HepG2 (cell line): Measurements from ENCODE around the gene DST. TPM values are rescaled to one million over a fixed set of nuclear protein-coding genes. Genes with fewer than 3 reads are reported as not detected.

Experiments used
- BRD4 ChIP-seq: sonication (generic); formaldehyde crosslinking; IDR thresholded peaks from 2 replicates; pipeline ENCODE4 v1.4.0; 2020; ENCODE audit warnings: missing genetic modification reagents
- CEBPB ChIP-seq: IDR thresholded peaks from 2 replicates; pipeline ENCODE4 v1.6.1; 2011; ENCODE audit warnings: low read depth, low read length, improper control_type of control experiment, borderline replicate concordance
- FOXJ3 ChIP-seq: sonication (generic); formaldehyde crosslinking; IDR thresholded peaks from 2 replicates; pipeline ENCODE4 v1.4.0; 2020; ENCODE audit warnings: missing genetic modification reagents, mild to moderate bottlenecking, borderline replicate concordance
- HMGA1 ChIP-seq: sonication (generic); formaldehyde crosslinking; conservative IDR thresholded peaks from 2 replicates; pipeline ENCODE4 v1.4.0; 2020; ENCODE audit warnings: missing genetic modification reagents
- HNF4A ChIP-seq: sonication (generic); formaldehyde crosslinking; IDR thresholded peaks from 2 replicates; pipeline ENCODE4 v1.4.0; 2020; ENCODE audit warnings: missing genetic modification reagents
- HNF4G ChIP-seq, 2 experiments: sonication (generic) in 1 of 2; formaldehyde crosslinking in 1 of 2; IDR thresholded peaks; 2 replicates each; pipeline versions ENCODE4 v1.4.0 to v1.6.1; 2011 to 2020; ENCODE audit warnings: borderline replicate concordance in 2 of 2, low read depth in 2 of 2, mild to moderate bottlenecking in 2 of 2, low read length in 1 of 2, missing genetic modification reagents in 1 of 2, moderate library complexity in 1 of 2
- HNRNPUL1 ChIP-seq: fragments of 200-400 bp; formaldehyde crosslinking; IDR thresholded peaks from 2 replicates; pipeline ENCODE4 v1.6.1; 2017; ENCODE audit warnings: low read depth, mild to moderate bottlenecking, low read length, moderate library complexity
- MAZ ChIP-seq, 2 experiments: sonication (generic) in 1 of 2; formaldehyde crosslinking in 1 of 2; IDR thresholded peaks; 2 replicates each; pipeline versions ENCODE4 v1.5.0 to v1.6.1; 2012 to 2020; ENCODE audit warnings: low read depth in 2 of 2, mild to moderate bottlenecking in 2 of 2, borderline replicate concordance in 1 of 2, improper control_type of control experiment in 1 of 2, low read length in 1 of 2, missing genetic modification reagents in 1 of 2, moderate library complexity in 1 of 2
- MLLT10 ChIP-seq: sonication (generic); formaldehyde crosslinking; IDR thresholded peaks from 2 replicates; pipeline ENCODE4 v1.4.0; 2020; ENCODE audit warnings: missing genetic modification reagents
- SAP130 ChIP-seq: IDR thresholded peaks from 2 replicates; pipeline ENCODE4 v1.6.1; 2016; ENCODE audit warnings: low read depth
- SETDB1 ChIP-seq: sonication (generic); formaldehyde crosslinking; IDR thresholded peaks from 2 replicates; pipeline ENCODE4 v1.5.1; 2020; ENCODE audit warnings: missing genetic modification reagents, mild to moderate bottlenecking, borderline replicate concordance
- ZBTB2 ChIP-seq: sonication (generic); formaldehyde crosslinking; IDR thresholded peaks from 2 replicates; pipeline ENCODE4 v1.8.0; 2022; ENCODE audit warnings: low read depth, missing genetic modification reagents
- ZBTB37 ChIP-seq: sonication (generic); formaldehyde crosslinking; IDR thresholded peaks from 2 replicates; pipeline ENCODE4 v1.4.0; 2020; ENCODE audit warnings: mild to moderate bottlenecking, missing genetic modification reagents
- ZBTB8A ChIP-seq: sonication (generic); formaldehyde crosslinking; IDR thresholded peaks from 2 replicates; pipeline ENCODE4 v1.4.0; 2020; ENCODE audit warnings: mild to moderate bottlenecking, low read depth, missing genetic modification reagents, borderline replicate concordance
- ZFP82 ChIP-seq: sonication (generic); formaldehyde crosslinking; IDR thresholded peaks from 2 replicates; pipeline ENCODE4 v1.5.1; 2020; ENCODE audit warnings: mild to moderate bottlenecking, missing genetic modification reagents, borderline replicate concordance
- ZNF292 ChIP-seq: sonication (generic); formaldehyde crosslinking; IDR thresholded peaks from 2 replicates; pipeline ENCODE4 v1.8.1; 2022; ENCODE audit warnings: mild to moderate bottlenecking, low read depth, missing genetic modification reagents, borderline replicate concordance
- ZNF773 ChIP-seq: sonication (generic); formaldehyde crosslinking; IDR thresholded peaks from 2 replicates; pipeline ENCODE4 v1.4.0; 2020; ENCODE audit warnings: missing genetic modification reagents, borderline replicate concordance
- ZSCAN9 ChIP-seq: IDR thresholded peaks from 2 replicates; pipeline ENCODE4 v1.6.1; 2016; ENCODE audit warnings: borderline replicate concordance
- ZUFSP ChIP-seq: sonication (generic); formaldehyde crosslinking; IDR thresholded peaks from 2 replicates; pipeline ENCODE4 v1.9.0; 2021; ENCODE audit warnings: missing genetic modification reagents, mild to moderate bottlenecking, borderline replicate concordance
- polyA plus RNA-seq, 8 experiments: library from polyadenylated mRNA; depleted of rRNA in 3 of 8; stranded (reverse) in 7 of 8; unstranded in 1 of 8; fragments of >200 nt; fragmentation: Illumina TruSeq in 4 of 8; extraction: Trizol in 4 of 8; gene quantifications; 2 replicates each; pipeline versions ENCODE4 v1.2.1 to v1.2.3, GENCODE V29; 2011 to 2016; ENCODE audit warnings: low read depth in 4 of 8, missing spikeins in 1 of 8, mixed read lengths in 1 of 8; ENCODE audit not compliant: insufficient read depth in 1 of 8
- total RNA-seq, 5 experiments: library from RNA; depleted of rRNA; stranded (reverse); fragments of >200 nt; fragmentation: Illumina TruSeq; extraction: Trizol; gene quantifications; 2 replicates each; pipeline ENCODE4 v1.2.3, GENCODE V29; 2016; ENCODE audit warnings: low read depth in 1 of 5
- TF ChIP-seq, protein P1 (sequence below): IDR thresholded peaks from 2 replicates; pipeline ENCODE4 v1.6.1; 2012; ENCODE audit warnings: inconsistent platforms
- TF ChIP-seq, protein P2 (sequence below): sonication (generic); formaldehyde crosslinking; IDR thresholded peaks from 2 replicates; pipeline ENCODE4 v1.4.0; 2020; ENCODE audit warnings: missing genetic modification reagents

Gene DST
- total and polyA plus RNA-seq, 2 of the 13 experiments (the other 11 are each of a cell fraction or from before 2014, with no cell fraction given), result 64.4 to 89.0 TPM

DNA sequence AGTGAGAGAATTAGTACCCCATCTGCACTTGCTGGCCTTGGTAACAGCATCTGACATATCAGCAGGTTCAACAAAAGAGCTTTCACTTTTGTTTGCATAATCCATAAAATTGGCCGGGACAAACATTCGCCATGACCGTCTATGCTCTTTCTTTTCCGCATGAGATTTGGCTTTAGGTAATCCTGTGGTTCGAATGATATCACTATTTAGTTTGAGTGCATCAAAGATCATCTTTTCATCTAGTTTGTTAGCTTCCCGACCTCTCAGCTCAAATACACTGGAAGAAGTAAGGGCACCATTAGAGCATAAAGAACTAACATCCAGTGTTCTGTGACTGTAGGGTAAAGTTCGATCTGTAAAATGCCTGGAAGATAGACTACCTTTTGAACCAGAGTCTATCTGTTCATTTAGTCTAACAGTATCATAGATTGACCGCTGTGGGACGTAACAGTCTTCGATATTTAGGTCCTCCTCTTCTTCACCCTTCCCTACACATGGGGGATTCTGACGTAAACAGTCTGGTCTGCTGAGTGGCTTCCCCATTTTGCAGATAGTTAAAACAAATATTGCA, 101.6 kb downstream of the DST start (continued):
- TF ChIP-seq, protein P1, sequence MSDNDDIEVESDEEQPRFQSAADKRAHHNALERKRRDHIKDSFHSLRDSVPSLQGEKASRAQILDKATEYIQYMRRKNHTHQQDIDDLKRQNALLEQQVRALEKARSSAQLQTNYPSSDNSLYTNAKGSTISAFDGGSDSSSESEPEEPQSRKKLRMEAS, result no peak
- TF ChIP-seq HNF4A (CRISPR knock-in tag) (peak; percentile 80), MAZ (IDR thresholded peaks at IDR 0.05; ENCODE audit: borderline replicate concordance, low read depth, low read length) (no peak), MAZ (CRISPR knock-in tag; IDR thresholded peaks at IDR 0.05; ENCODE audit: low read depth) (no peak), ZFP82 (no peak), BRD4 (no peak), ZSCAN9 (CRISPR knock-in tag) (no peak), HNF4G (IDR thresholded peaks at IDR 0.05; ENCODE audit: borderline replicate concordance, low read depth, low read length) (no peak; the same call in 1 of the 2 replicates), HNF4G (CRISPR knock-in tag; IDR thresholded peaks at IDR 0.05; ENCODE audit: borderline replicate concordance, low read depth) (no peak; the same call in 1 of the 2 replicates), HNRNPUL1 (no peak), ZNF773 (CRISPR knock-in tag) (no peak), SAP130 (CRISPR knock-in tag) (peak; percentile 72), FOXJ3 (peak; percentile 43; the same call in 1 of the 2 replicates), HMGA1 (CRISPR knock-in tag) (no peak), ZNF292 (CRISPR knock-in tag) (0 out of 2 replicates have a peak, but pooled peaks have one; percentile 31), CEBPB (peak; percentile 27; the same call in 1 of the 2 replicates), ZBTB2 (no peak), ZUFSP (CRISPR knock-in tag) (no peak), ZBTB8A (CRISPR knock-in tag) (no peak), SETDB1 (CRISPR knock-in tag) (no peak), ZBTB37 (CRISPR knock-in tag) (no peak), MLLT10 (CRISPR knock-in tag) (no peak)
- TF ChIP-seq, protein P2, sequence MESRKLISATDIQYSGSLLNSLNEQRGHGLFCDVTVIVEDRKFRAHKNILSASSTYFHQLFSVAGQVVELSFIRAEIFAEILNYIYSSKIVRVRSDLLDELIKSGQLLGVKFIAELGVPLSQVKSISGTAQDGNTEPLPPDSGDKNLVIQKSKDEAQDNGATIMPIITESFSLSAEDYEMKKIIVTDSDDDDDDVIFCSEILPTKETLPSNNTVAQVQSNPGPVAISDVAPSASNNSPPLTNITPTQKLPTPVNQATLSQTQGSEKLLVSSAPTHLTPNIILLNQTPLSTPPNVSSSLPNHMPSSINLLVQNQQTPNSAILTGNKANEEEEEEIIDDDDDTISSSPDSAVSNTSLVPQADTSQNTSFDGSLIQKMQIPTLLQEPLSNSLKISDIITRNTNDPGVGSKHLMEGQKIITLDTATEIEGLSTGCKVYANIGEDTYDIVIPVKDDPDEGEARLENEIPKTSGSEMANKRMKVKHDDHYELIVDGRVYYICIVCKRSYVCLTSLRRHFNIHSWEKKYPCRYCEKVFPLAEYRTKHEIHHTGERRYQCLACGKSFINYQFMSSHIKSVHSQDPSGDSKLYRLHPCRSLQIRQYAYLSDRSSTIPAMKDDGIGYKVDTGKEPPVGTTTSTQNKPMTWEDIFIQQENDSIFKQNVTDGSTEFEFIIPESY (CRISPR knock-in tag), result no peak
